Mesendoderm (in vitro differentiated cells): ENCODE data around the gene SERPINB1.
"Not testable (repeated sequence)": the region's sequence is repeated elsewhere in the genome, so short reads cannot be mapped to it uniquely, and the experiment has no call there.

Source experiments
- DNase-seq: peaks from one replicate; pipeline ENCODE4 v3.0.0; 2013
- H2AK5ac ChIP-seq: 2 replicates; pipeline ENCODE4 v1.6.1; 2013; ENCODE audit warnings: low read length, inconsistent platforms
- H2BK120ac ChIP-seq: 2 replicates; pipeline ENCODE4 v1.6.1; 2013; ENCODE audit warnings: low read depth, mild to moderate bottlenecking, low read length, moderate library complexity, mixed read lengths
- H2BK15ac ChIP-seq: replicated peaks from 2 replicates; pipeline ENCODE4 v1.6.1; 2013; ENCODE audit warnings: low read depth, mild to moderate bottlenecking, moderate library complexity
- H2BK5ac ChIP-seq: 2 replicates; pipeline ENCODE4 v1.6.1; 2013; ENCODE audit warnings: low read length, inconsistent platforms
- H3K18ac ChIP-seq: 2 replicates; pipeline ENCODE4 v1.6.1; 2013; ENCODE audit warnings: mild to moderate bottlenecking, low read length, mixed read lengths
- H3K23ac ChIP-seq: one replicate; pipeline ENCODE4 v1.6.1; 2013; ENCODE audit warnings: low read length
- H3K27ac ChIP-seq: 2 replicates; pipeline ENCODE4 v1.5.1; 2013; ENCODE audit warnings: low read depth, mild to moderate bottlenecking, inconsistent platforms, low read length, moderate library complexity
- H3K27me3 ChIP-seq: 2 replicates; pipeline ENCODE4 v1.6.1; 2013; ENCODE audit warnings: low read length, control low read depth, mild to moderate bottlenecking, inconsistent platforms; ENCODE audit not compliant: insufficient read depth, poor library complexity
- H3K36me3 ChIP-seq: 2 replicates; pipeline ENCODE4 v1.6.1; 2013; ENCODE audit warnings: low read length, inconsistent platforms; ENCODE audit not compliant: control insufficient read depth, insufficient read depth
- H3K4ac ChIP-seq: one replicate; pipeline ENCODE4 v1.6.1; 2013; ENCODE audit warnings: low read depth, mild to moderate bottlenecking, low read length, moderate library complexity
- H3K4me1 ChIP-seq: 2 replicates; pipeline ENCODE4 v1.6.1; 2013; ENCODE audit warnings: low read depth, low read length, inconsistent platforms; ENCODE audit not compliant: control insufficient read depth
- H3K4me2 ChIP-seq: 2 replicates; pipeline ENCODE4 v1.6.1; 2013; ENCODE audit warnings: low read length
- H3K4me3 ChIP-seq: 2 replicates; pipeline ENCODE4 v1.5.1; 2013; ENCODE audit warnings: mild to moderate bottlenecking, low read length
- H3K56ac ChIP-seq: one replicate; pipeline ENCODE4 v1.6.1; 2013; ENCODE audit warnings: low read length
- H3K79me1 ChIP-seq: 2 replicates; pipeline ENCODE4 v1.6.1; 2013; ENCODE audit warnings: low read length, inconsistent platforms
- H3K79me2 ChIP-seq: 2 replicates; pipeline ENCODE4 v1.6.1; 2013; ENCODE audit warnings: mild to moderate bottlenecking, low read length; ENCODE audit not compliant: control insufficient read depth, insufficient read depth
- H3K9ac ChIP-seq: 2 replicates; pipeline ENCODE4 v1.6.1; 2013; ENCODE audit warnings: low read length, inconsistent platforms
- H4K5ac ChIP-seq: one replicate; pipeline ENCODE4 v1.6.1; 2013; ENCODE audit warnings: low read length
- H4K8ac ChIP-seq: one replicate; pipeline ENCODE4 v1.6.1; 2013; ENCODE audit warnings: low read depth, mild to moderate bottlenecking, control low read depth, low read length, moderate library complexity
- WGBS: extraction: QIAGEN DNeasy Blood & Tissue Kit; methylation state at CpG from one replicate; pipeline ENCODE4 v1.1.7; 2013; ENCODE audit warnings: low lambda C conversion rate, missing lambda C conversion rate; ENCODE audit not compliant: insufficient coverage; ENCODE audit errors: extremely low coverage; 5-methylcytosine and 5-hydroxymethylcytosine counted together

Gene SERPINB1

DNA sequence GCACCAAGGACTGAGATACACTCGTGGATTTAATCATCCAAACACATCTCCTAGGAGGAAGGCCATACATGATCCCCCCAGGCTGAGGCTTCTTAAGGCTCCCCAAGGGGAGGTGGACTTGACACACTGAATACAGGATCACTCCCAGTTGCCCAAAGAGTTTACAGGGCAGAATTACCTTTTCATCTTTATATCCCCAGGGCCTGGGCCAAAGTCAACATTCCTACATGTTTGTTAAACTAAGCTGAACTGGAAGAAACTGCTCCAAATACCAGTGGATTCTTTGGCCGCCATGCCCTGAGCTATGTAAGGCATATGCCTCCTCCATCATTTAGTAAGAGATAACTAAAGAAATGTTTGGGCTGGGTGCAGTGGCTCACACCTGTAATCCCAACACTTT is 22.2 kb upstream of the SERPINB1 start:
- Histone ChIP-seq H3K4me3 (no peak overlapping the region), H3K4me2 (no peak overlapping the region), H2BK120ac (no peak overlapping the region), H3K27ac (no peak overlapping the region), H4K5ac (no peak overlapping the region), H2BK15ac (no peak overlapping the region), H3K23ac (no peak overlapping the region), H2BK5ac (peak overlapping the region; percentile 48), H3K56ac (peak overlapping the region; percentile 10), H3K27me3 (no peaks in the 10 kb centered on the region), H3K18ac (no peak overlapping the region), H2AK5ac (no peak overlapping the region), H3K4me1 (no peaks in the 10 kb centered on the region), H3K4ac (peak overlapping the region; percentile 7), H3K9ac (no peak overlapping the region), H3K36me3 (no peaks in the 10 kb centered on the region), H3K79me2 (no peaks in the 10 kb centered on the region), H3K79me1 (no peaks in the 10 kb centered on the region), H4K8ac (peak overlapping the region; percentile 91)
- no CpG with 5 or more reads among the region's 2 CpGs for WGBS
- no peak for DNase-seq

DNA sequence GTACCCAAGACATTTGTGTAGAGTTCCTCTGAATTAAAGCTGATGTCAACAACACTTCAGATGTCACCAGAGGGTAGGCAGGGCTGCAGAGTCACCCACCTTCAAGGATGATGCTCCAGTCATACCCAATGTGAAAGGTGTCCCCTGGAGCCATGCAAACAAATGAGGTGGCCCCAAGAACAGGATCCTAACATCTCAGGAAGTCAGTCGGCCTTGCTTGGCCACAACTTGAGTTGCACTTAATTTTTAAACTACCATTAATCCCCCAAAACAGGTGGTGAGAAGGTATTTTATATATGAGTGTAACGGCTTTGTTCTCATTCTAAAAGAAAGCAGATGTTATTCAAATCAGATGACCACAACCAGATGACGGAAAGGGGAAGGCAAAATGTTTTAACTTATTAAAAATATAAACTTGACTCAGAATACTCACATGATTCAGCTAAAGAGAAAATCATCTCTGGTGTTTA is 21.1 kb upstream of the SERPINB1 start:
- H3K23ac ChIP-seq: no peak overlapping the region
- H3K4ac ChIP-seq: no peak overlapping the region
- no peak overlapping the region for H3K27ac ChIP-seq
- H2AK5ac ChIP-seq: no peak overlapping the region
- H3K4me2 ChIP-seq: no peak overlapping the region
- H3K18ac ChIP-seq: no peak overlapping the region
- DNase-seq: no peak
- H3K27me3 ChIP-seq: no peaks in the 10 kb centered on the region
- H3K79me1 ChIP-seq: no peaks in the 10 kb centered on the region
- no peak overlapping the region for H4K5ac ChIP-seq
- no peak overlapping the region for H3K4me3 ChIP-seq
- no peaks in the 10 kb centered on the region for H3K36me3 ChIP-seq
- H2BK120ac ChIP-seq: no peak overlapping the region
- peaks cover 4% of the 10 kb centered on the region for H3K4me1 ChIP-seq
- peak overlapping the region; percentile 37 for H2BK5ac ChIP-seq
- no peak overlapping the region for H3K9ac ChIP-seq
- no CpG with 5 or more reads among the region's 3 CpGs for WGBS
- no peak overlapping the region for H3K56ac ChIP-seq
- H3K79me2 ChIP-seq: no peaks in the 10 kb centered on the region
- no peak overlapping the region for H2BK15ac ChIP-seq
- H4K8ac ChIP-seq: no peak overlapping the region

DNA sequence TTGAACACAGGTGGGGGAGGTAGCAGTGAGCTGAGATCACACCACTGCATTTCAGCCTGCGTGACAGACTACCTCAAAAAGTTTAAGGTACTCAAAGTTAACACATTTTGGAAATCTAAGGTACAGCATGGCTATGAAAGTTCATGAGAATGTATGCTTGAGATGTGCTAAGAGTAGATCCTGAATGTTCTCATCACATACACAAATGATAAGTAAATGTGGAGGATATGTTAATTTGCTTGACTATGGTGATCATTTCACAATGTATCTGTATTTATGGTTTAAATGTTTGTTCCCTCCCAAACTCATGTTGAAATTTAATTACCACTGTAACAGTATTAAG is 20.1 kb upstream of the SERPINB1 start:
- no peak overlapping the region for H3K9ac ChIP-seq
- H3K23ac ChIP-seq: no peak overlapping the region
- no peak overlapping the region for H3K4ac ChIP-seq
- H3K18ac ChIP-seq: no peak overlapping the region
- no peaks in the 10 kb centered on the region for H3K79me1 ChIP-seq
- H3K79me2 ChIP-seq: no peaks in the 10 kb centered on the region
- no peak overlapping the region for H4K5ac ChIP-seq
- H2AK5ac ChIP-seq: peak overlapping the region; percentile 32
- no peak overlapping the region for H2BK15ac ChIP-seq
- H3K4me3 ChIP-seq: no peak overlapping the region
- no peak overlapping the region for H4K8ac ChIP-seq
- H2BK120ac ChIP-seq: no peak overlapping the region
- H3K4me1 ChIP-seq: peaks cover 8% of the 10 kb centered on the region
- H3K27ac ChIP-seq: no peak overlapping the region
- no CpG with 5 or more reads among the region's 1 CpG for WGBS
- H3K27me3 ChIP-seq: no peaks in the 10 kb centered on the region
- no peak overlapping the region for H3K4me2 ChIP-seq
- H3K56ac ChIP-seq: no peak overlapping the region
- no peak for DNase-seq
- no peaks in the 10 kb centered on the region for H3K36me3 ChIP-seq
- no peak overlapping the region for H2BK5ac ChIP-seq

DNA sequence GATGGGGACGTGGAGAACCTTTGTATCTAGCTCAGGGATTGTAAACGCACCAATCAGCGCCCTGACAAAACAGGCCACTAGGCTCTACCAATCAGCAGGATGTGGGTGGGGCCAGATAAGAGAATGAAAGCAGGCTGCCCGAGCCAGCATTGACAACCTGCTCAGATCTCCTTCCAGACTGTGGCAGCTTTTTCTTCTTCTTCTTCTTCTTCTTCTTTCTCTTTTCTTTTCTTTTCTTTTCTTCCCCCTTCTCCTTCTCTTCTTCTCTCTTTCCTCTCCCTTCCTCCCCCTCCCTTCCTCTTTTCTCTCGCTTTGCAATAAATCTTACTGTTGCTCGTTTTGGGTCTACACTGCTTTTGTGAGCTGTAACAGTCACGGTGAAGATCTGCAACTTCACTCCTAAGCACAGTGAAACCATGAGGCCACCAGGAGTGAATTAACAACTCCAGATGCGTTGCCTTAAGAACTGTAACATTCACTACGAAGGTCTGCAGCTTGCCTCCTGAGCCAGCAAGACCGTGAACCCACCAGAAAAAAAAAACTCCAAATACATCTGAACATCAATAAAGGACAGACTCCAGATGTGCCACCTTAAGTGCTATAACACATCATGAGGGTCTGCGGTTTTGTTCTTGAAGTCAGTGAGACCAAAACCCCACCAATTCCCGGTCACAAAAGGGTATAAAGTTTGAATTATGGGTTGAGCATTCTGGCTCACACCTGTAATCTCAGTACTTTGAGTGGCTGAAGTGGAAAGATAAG is 19.6 kb upstream of the SERPINB1 start:
- no peak for DNase-seq

DNA sequence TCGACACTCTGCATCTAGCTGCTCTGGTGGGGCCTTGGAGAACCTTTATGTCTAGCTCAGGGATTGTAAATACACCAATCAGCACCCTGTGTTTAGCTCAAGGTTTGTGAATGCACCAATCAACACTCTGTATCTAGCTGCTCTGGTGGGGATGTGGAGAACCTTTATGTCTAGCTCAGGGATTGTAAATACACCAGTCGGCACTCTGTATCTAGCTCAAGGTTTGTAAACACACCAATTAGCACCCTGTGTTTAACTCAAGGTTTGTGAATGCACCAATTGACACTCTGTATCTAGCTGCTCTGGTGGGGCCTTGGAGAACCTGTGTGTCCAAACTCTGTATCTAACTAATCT is 19.0 kb upstream of the SERPINB1 start:
- H3K18ac ChIP-seq, H3K79me1 ChIP-seq, H2AK5ac ChIP-seq, H3K23ac ChIP-seq, H2BK15ac ChIP-seq, H3K4ac ChIP-seq, H4K5ac ChIP-seq, H3K4me1 ChIP-seq, H3K27ac ChIP-seq, H2BK120ac ChIP-seq, H3K79me2 ChIP-seq, H3K9ac ChIP-seq, H3K56ac ChIP-seq, H3K36me3 ChIP-seq, H3K27me3 ChIP-seq, H3K4me2 ChIP-seq, H3K4me3 ChIP-seq, H4K8ac ChIP-seq, DNase-seq, H2BK5ac ChIP-seq: not testable (repeated sequence)
- WGBS: no CpG with 5 or more reads among the region's 2 CpGs

More for the DNA sequence above, 19.6 kb upstream of the SERPINB1 start:
- no peak overlapping the region for H4K5ac ChIP-seq
- no peaks in the 10 kb centered on the region for H3K79me2 ChIP-seq
- H3K4ac ChIP-seq: no peak overlapping the region
- no peak overlapping the region for H3K9ac ChIP-seq
- H3K23ac ChIP-seq: no peak overlapping the region
- peak overlapping the region; percentile 71 for H3K18ac ChIP-seq
- H3K4me2 ChIP-seq: no peak overlapping the region
- no peak overlapping the region for H2BK120ac ChIP-seq
- no CpG with 5 or more reads among the region's 12 CpGs for WGBS
- H3K4me1 ChIP-seq: peaks cover 8% of the 10 kb centered on the region
- H3K27ac ChIP-seq: no peak overlapping the region
- no peaks in the 10 kb centered on the region for H3K36me3 ChIP-seq
- H4K8ac ChIP-seq: no peak overlapping the region
- H3K79me1 ChIP-seq: no peaks in the 10 kb centered on the region
- peak overlapping the region; percentile 32 for H2AK5ac ChIP-seq
- no peak overlapping the region for H3K56ac ChIP-seq
- no peak overlapping the region for H3K4me3 ChIP-seq
- H3K27me3 ChIP-seq: no peaks in the 10 kb centered on the region
- H2BK5ac ChIP-seq: no peak overlapping the region
- no peak overlapping the region for H2BK15ac ChIP-seq
